ENCODE data around the gene LENG9.
"Not testable (repeated sequence)": the region's sequence is repeated elsewhere in the genome, so short reads cannot be mapped to it uniquely, and the experiment has no call there.

LENG9 gene

GRCh38 chr19:54469496-54469934 lies 5.9 kb upstream of the LENG9 start:
- DNase-seq (ENCODE audit: low read depth) = no peak
- TF ChIP-seq MYC (IDR thresholded peaks at IDR 0.05; ENCODE audit: low read depth, low read length) (no peak), POLR2A (IDR thresholded peaks at IDR 0.05; ENCODE audit: extremely low read depth, insufficient read length) (no peak)
- TF ChIP-seq, protein P1, sequence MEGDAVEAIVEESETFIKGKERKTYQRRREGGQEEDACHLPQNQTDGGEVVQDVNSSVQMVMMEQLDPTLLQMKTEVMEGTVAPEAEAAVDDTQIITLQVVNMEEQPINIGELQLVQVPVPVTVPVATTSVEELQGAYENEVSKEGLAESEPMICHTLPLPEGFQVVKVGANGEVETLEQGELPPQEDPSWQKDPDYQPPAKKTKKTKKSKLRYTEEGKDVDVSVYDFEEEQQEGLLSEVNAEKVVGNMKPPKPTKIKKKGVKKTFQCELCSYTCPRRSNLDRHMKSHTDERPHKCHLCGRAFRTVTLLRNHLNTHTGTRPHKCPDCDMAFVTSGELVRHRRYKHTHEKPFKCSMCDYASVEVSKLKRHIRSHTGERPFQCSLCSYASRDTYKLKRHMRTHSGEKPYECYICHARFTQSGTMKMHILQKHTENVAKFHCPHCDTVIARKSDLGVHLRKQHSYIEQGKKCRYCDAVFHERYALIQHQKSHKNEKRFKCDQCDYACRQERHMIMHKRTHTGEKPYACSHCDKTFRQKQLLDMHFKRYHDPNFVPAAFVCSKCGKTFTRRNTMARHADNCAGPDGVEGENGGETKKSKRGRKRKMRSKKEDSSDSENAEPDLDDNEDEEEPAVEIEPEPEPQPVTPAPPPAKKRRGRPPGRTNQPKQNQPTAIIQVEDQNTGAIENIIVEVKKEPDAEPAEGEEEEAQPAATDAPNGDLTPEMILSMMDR (IDR thresholded peaks at IDR 0.05; ENCODE audit: low read depth, low read length) = no peak
- TF ChIP-seq, protein P2, sequence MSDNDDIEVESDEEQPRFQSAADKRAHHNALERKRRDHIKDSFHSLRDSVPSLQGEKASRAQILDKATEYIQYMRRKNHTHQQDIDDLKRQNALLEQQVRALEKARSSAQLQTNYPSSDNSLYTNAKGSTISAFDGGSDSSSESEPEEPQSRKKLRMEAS (IDR thresholded peaks at IDR 0.05; ENCODE audit: low read depth, low read length) = no peak
- no peak overlapping the region for H3K4me3 ChIP-seq (ENCODE audit: low read depth, low read length)

GRCh38 chr19:54466110-54466480 lies 2.5 kb upstream of the LENG9 start:
- not testable (repeated sequence) for H3K4me3 ChIP-seq (ENCODE audit: low read depth, low read length); DNase-seq (ENCODE audit: low read depth)

- no peak overlapping the region for H3K4me3 ChIP-seq (ENCODE audit: low read depth, low read length)
- DNase-seq (ENCODE audit: low read depth) = no peak
- TF ChIP-seq, protein P2 (IDR thresholded peaks at IDR 0.05; ENCODE audit: low read depth, low read length) = no peak
- TF ChIP-seq, protein P1 (IDR thresholded peaks at IDR 0.05; ENCODE audit: low read depth, low read length) = no peak
- TF ChIP-seq MYC (IDR thresholded peaks at IDR 0.05; ENCODE audit: low read depth, low read length) = no peak
Measured at GRCh38 chr19:54465426-54466109, 2.0 kb upstream of the LENG9 start.

GRCh38 chr19:54464630-54465425 lies 1.2 kb upstream of the LENG9 start:
- DNase-seq (ENCODE audit: low read depth) = peak; percentile 89
- peak overlapping the region; percentile 64 for H3K4me3 ChIP-seq (ENCODE audit: low read depth, low read length)

GRCh38 chr19:54464044-54464629 lies 559 bp upstream of the LENG9 start:
- H3K4me3 ChIP-seq (ENCODE audit: low read depth, low read length) = peak overlapping the region; percentile 64
- TF ChIP-seq, protein P1 (IDR thresholded peaks at IDR 0.05; ENCODE audit: low read depth, low read length) = no peak
- TF ChIP-seq, protein P2 (IDR thresholded peaks at IDR 0.05; ENCODE audit: low read depth, low read length) = no peak
- TF ChIP-seq MYC (IDR thresholded peaks at IDR 0.05; ENCODE audit: low read depth, low read length) (no peak), POLR2A (IDR thresholded peaks at IDR 0.05; ENCODE audit: extremely low read depth, insufficient read length) (no peak)
- peak; percentile 90 for DNase-seq (ENCODE audit: low read depth)

More at GRCh38 chr19:54464630-54465425, 1.2 kb upstream of the LENG9 start:
- TF ChIP-seq POLR2A (IDR thresholded peaks at IDR 0.05; ENCODE audit: extremely low read depth, insufficient read length) (peak; percentile 50), MYC (IDR thresholded peaks at IDR 0.05; ENCODE audit: low read depth, low read length) (no peak)
- TF ChIP-seq, protein P2 (IDR thresholded peaks at IDR 0.05; ENCODE audit: low read depth, low read length) = 0 out of 2 replicates have a peak, but pooled peaks have one; percentile 3

- peak; percentile 80 for DNase-seq (ENCODE audit: low read depth)
Measured at GRCh38 chr19:54462655-54463530, 685 bp downstream of the LENG9 start.

More at GRCh38 chr19:54462655-54463530, 685 bp downstream of the LENG9 start:
- peak overlapping the region; percentile 55 for H3K4me3 ChIP-seq (ENCODE audit: low read depth, low read length)
- TF ChIP-seq POLR2A (IDR thresholded peaks at IDR 0.05; ENCODE audit: extremely low read depth, insufficient read length) (no peak), MYC (IDR thresholded peaks at IDR 0.05; ENCODE audit: low read depth, low read length) (peak; percentile 45)
- TF ChIP-seq, protein P2 (IDR thresholded peaks at IDR 0.05; ENCODE audit: low read depth, low read length) = peak; percentile 23
- TF ChIP-seq, protein P1 (IDR thresholded peaks at IDR 0.05; ENCODE audit: low read depth, low read length) = peak; percentile 53

All from NB4 (cell line).